Endothelial cell of umbilical vein (primary cell): ENCODE measurements around the gene MCF2L. TPM values are rescaled to one million over a fixed set of nuclear protein-coding genes. Genes with fewer than 3 reads are reported as not detected.

ENCODE experiments used
- BruUV-seq: library from RNA; stranded (reverse); fragments of 400-500 nt; replicated peaks from 2 replicates; lab custom pipeline; 2021; lab: Mats Ljungman, UMichigan
- CTCF ChIA-PET: fragments of 300-600, 350-600 bp; sonication (Branson Sonifier 250); formaldehyde crosslinking; loops from one replicate; lab custom pipeline; 2021; ENCODE audit warnings: antibody characterized with exemption, inconsistent platforms; lab: Charles Lee
- POLR2A ChIA-PET: fragments of 300-600, 350-600 bp; sonication (Branson Sonifier 250); formaldehyde crosslinking; loops from one replicate; lab custom pipeline; 2021; ENCODE audit warnings: antibody characterized with exemption, inconsistent platforms; lab: Charles Lee
- DNase-seq: peaks from one replicate; pipeline ENCODE4 v3.0.0-alpha.2; 2011; ENCODE audit warnings: low read depth, low spot score
- FAIRE-seq: peaks from 2 replicates; lab custom pipeline; 2011; peaks lifted over from hg19 to GRCh38; lab: Jason Lieb, UNC
- H2AFZ ChIP-seq: 2 replicates; pipeline ENCODE4 v1.6.0; 2012; ENCODE audit warnings: low read depth, low read length, control low read depth, inconsistent platforms
- H3K27ac ChIP-seq: 2 replicates; pipeline ENCODE4 v1.5.1; 2011; ENCODE audit warnings: low read depth, mild to moderate bottlenecking, control low read depth, low read length, moderate library complexity; ENCODE audit not compliant: insufficient read depth
- H3K27me3 ChIP-seq, 2 experiments: 2 replicates each; pipeline versions ENCODE4 v1.6.0 to v1.6.1; 2011; ENCODE audit warnings: low read length in 2 of 2, mixed read lengths in 1 of 2; ENCODE audit not compliant: control insufficient read depth in 2 of 2, insufficient read depth in 2 of 2
- H3K36me3 ChIP-seq, 2 experiments: 2 replicates in 1 of 2; 3 replicates in 1 of 2; pipeline ENCODE4 v1.5.1; 2011; ENCODE audit warnings: low read length in 2 of 2, mild to moderate bottlenecking in 1 of 2, moderate library complexity in 1 of 2; ENCODE audit not compliant: control insufficient read depth in 2 of 2, insufficient read depth in 2 of 2; ENCODE audit errors: extremely low read depth in 1 of 2
- H3K4me1 ChIP-seq: 3 replicates; pipeline ENCODE4 v1.5.1; 2011; ENCODE audit warnings: mild to moderate bottlenecking, low read length; ENCODE audit not compliant: control insufficient read depth, insufficient read depth; ENCODE audit errors: extremely low read depth
- H3K4me2 ChIP-seq: 2 replicates; pipeline ENCODE4 v1.6.1; 2011; ENCODE audit warnings: low read length, control low read depth, mixed read lengths; ENCODE audit not compliant: insufficient read depth
- H3K4me3 ChIP-seq, 3 experiments: fragments of 200-600 bp in 1 of 3; sonication (generic), shearing (Covaris generic) in 1 of 3; replicated peaks in 1 of 3; 2 replicates each; pipeline ENCODE4 v1.5.1; 2011 to 2016; ENCODE audit warnings: control low read depth in 3 of 3, low read length in 3 of 3, mild to moderate bottlenecking in 2 of 3, inconsistent platforms in 1 of 3, low read depth in 1 of 3, moderate library complexity in 1 of 3; ENCODE audit not compliant: insufficient read depth in 1 of 3
- H3K79me2 ChIP-seq: 2 replicates; pipeline ENCODE4 v1.6.0; 2012; ENCODE audit warnings: low read length, inconsistent platforms; ENCODE audit not compliant: control insufficient read depth, insufficient read depth
- H3K9ac ChIP-seq: replicated peaks from 2 replicates; pipeline ENCODE3; 2011; ENCODE audit warnings: low read length, control low read depth; ENCODE audit not compliant: insufficient read depth; ENCODE audit errors: extremely low read depth
- H3K9me1 ChIP-seq: replicated peaks from 3 replicates; pipeline ENCODE4 v1.6.0; 2011; ENCODE audit warnings: mild to moderate bottlenecking, low read length; ENCODE audit not compliant: control insufficient read depth, insufficient read depth; ENCODE audit errors: extremely low read depth
- H3K9me3 ChIP-seq: replicated peaks from 2 replicates; pipeline ENCODE4 v1.5.1; 2012; ENCODE audit warnings: low read length, inconsistent platforms; ENCODE audit not compliant: control insufficient read depth, insufficient read depth
- H4K20me1 ChIP-seq: replicated peaks from 2 replicates; pipeline ENCODE3; 2011; ENCODE audit warnings: mild to moderate bottlenecking, low read length; ENCODE audit not compliant: control insufficient read depth, insufficient read depth; ENCODE audit errors: extremely low read depth
- CTCF ChIP-seq, 2 donors: IDR thresholded peaks; 1 replicate in 1 of 2; 2 replicates in 1 of 2; pipeline ENCODE4 v1.5.1; 2011; ENCODE audit warnings: low read length in 2 of 2, mild to moderate bottlenecking in 2 of 2, moderate library complexity in 2 of 2, control low read depth in 1 of 2, inconsistent platforms in 1 of 2, low read depth in 1 of 2; ENCODE audit not compliant: insufficient read depth in 1 of 2; ENCODE audit errors: extremely low read depth in 1 of 2
- GATA2 ChIP-seq: IDR thresholded peaks from 2 replicates; pipeline ENCODE4 v1.7.0; 2011; ENCODE audit warnings: low read depth, mild to moderate bottlenecking, moderate library complexity, mixed read lengths, low read length; ENCODE audit not compliant: insufficient read length, insufficient read depth
- JUN ChIP-seq: IDR thresholded peaks from 2 replicates; pipeline ENCODE4 v1.6.1; 2011; ENCODE audit warnings: borderline replicate concordance, low read depth; ENCODE audit not compliant: insufficient read length, insufficient read depth
- MAX ChIP-seq: IDR thresholded peaks from 2 replicates; pipeline ENCODE4 v1.6.1; 2011; ENCODE audit not compliant: insufficient read depth, insufficient read length
- MYC ChIP-seq: IDR thresholded peaks from one replicate; pipeline ENCODE4 v1.6.1; 2011; ENCODE audit warnings: mild to moderate bottlenecking, low read depth, low read length
- POLR2A ChIP-seq: IDR thresholded peaks from 2 replicates; pipeline ENCODE4 v1.6.1; 2012; ENCODE audit warnings: low read depth, mild to moderate bottlenecking, control low read depth, low read length
- POLR2AphosphoS5 ChIP-seq: IDR thresholded peaks from 2 replicates; pipeline ENCODE4 v1.6.1; 2012; ENCODE audit warnings: low read depth, mild to moderate bottlenecking, control low read depth, low read length, moderate library complexity; ENCODE audit not compliant: insufficient read depth
- dilution Hi-C: fragments of 300-500 bp; cut with MboI; formaldehyde crosslinking; loops from one replicate; pipeline ENCODE4 v1.15.0; 2019; ENCODE audit warnings: low sequenced_read_pairs; ENCODE audit not compliant: extremely low pct_ligation_motif_present
- intact Hi-C: fragments of 100-400 bp; cut with micrococcal nuclease; formaldehyde crosslinking; loops from one replicate; pipeline ENCODE4 v1.10.0; 2022
- polyA plus RNA-seq, 4 experiments: library from polyadenylated mRNA; depleted of rRNA in 3 of 4; stranded (reverse) in 3 of 4; unstranded in 1 of 4; fragments of >200 nt; gene quantifications; 2 replicates each; pipeline versions ENCODE4 v1.2.1 to v1.2.3, GENCODE V29; 2011 to 2012; ENCODE audit warnings: missing spikeins in 1 of 4
- total RNA-seq: library from RNA; stranded (reverse); gene quantifications from 2 replicates; pipeline ENCODE4 v1.2.3, GENCODE V29; 2021

The MCF2L gene
- total and polyA plus RNA-seq, 2 donors (not counting 3 experiments of a cell fraction or from before 2014, with no cell fraction given), result 0.33 to 0.58 TPM

GRCh38 chr13:113042456-113042855 is 73.4 kb downstream of the MCF2L start:
- Histone ChIP-seq H3K4me2 (no peak overlapping the region), H3K36me3 (no peaks in the 10 kb centered on the region), H3K27ac (no peak overlapping the region), H4K20me1 (no peaks in the 10 kb centered on the region), H3K9me1 (no peaks in the 10 kb centered on the region), H3K4me1 (no peaks in the 10 kb centered on the region), H3K4me3 (no peak overlapping the region), H3K9ac (no peak overlapping the region), H2AFZ (no peak overlapping the region), H3K9me3 (no peaks in the 10 kb centered on the region), H3K27me3 (no peaks in the 10 kb centered on the region), H3K79me2 (no peaks in the 10 kb centered on the region)
- DNase-seq, result no peak
- TF ChIP-seq JUN (no peak), POLR2A (no peak), POLR2AphosphoS5 (no peak), MAX (no peak), GATA2 (no peak), CTCF (IDR thresholded peaks at IDR 0.05; ENCODE audit: extremely low read depth in 1 of 2, insufficient read depth in 1 of 2, low read depth in 1 of 2, low read length in 2 of 2) (no peak), MYC (no peak)
- POLR2A ChIA-PET, result no interaction called here
- no TSS peak for BruUV-seq
- dilution Hi-C loops (no loop called here), intact Hi-C loops (no loop called here)
- CTCF ChIA-PET, result interaction anchor here (1.3 kb wide), 1 partner anchor 13 kb away, joined by 3 read pairs; no protein-coding TSS in a partner anchor
- FAIRE-seq, result no peak
